GM19463 (cell line): ENCODE results near the gene KRTAP10-4.
"Not testable (repeated sequence)": the region's sequence is repeated elsewhere in the genome, so short reads cannot be mapped to it uniquely, and the experiment has no call there.

Experiments
- ATAC-seq: cut with Tn5 transposase; IDR thresholded peaks from one replicate; pipeline ENCODE4 v1.9.1; 2021; ENCODE audit warnings: mild to moderate bottlenecking, moderate library complexity; ENCODE audit not compliant: unreplicated experiment

Gene KRTAP10-4

GRCh38 chr21:44578371-44579055 lies 5.0 kb downstream of the KRTAP10-4 start:
- no peak for ATAC-seq

- ATAC-seq = no peak
Measured at GRCh38 chr21:44579056-44579832, 5.7 kb downstream of the KRTAP10-4 start.

GRCh38 chr21:44579833-44580144 lies 6.3 kb downstream of the KRTAP10-4 start:
- no peak for ATAC-seq

GRCh38 chr21:44580231-44580821 lies 6.8 kb downstream of the KRTAP10-4 start, which contains the start of gene KRTAP10-5:
TSS of gene KRTAP10-5 (minus strand) at chr21:44580604. CDS start at chr21:44580578, 26 bp downstream.
- not testable (repeated sequence) for ATAC-seq

GRCh38 chr21:44581158-44581557 lies 7.6 kb downstream of the KRTAP10-4 start:
- ATAC-seq = no peak

GRCh38 chr21:44582055-44582454 lies 8.5 kb downstream of the KRTAP10-4 start:
- ATAC-seq = no peak

- ATAC-seq = no peak
Measured at GRCh38 chr21:44583089-44583799, 9.7 kb downstream of the KRTAP10-4 start.

GRCh38 chr21:44583800-44584147 lies 10.2 kb downstream of the KRTAP10-4 start:
- no peak for ATAC-seq

GRCh38 chr21:44585892-44586291 lies 12.4 kb downstream of the KRTAP10-4 start:
- ATAC-seq = no peak

GRCh38 chr21:44589094-44589493 lies 15.6 kb downstream of the KRTAP10-4 start:
- no peak for ATAC-seq

- ATAC-seq = no peak
Measured at GRCh38 chr21:44589586-44590305, 16.2 kb downstream of the KRTAP10-4 start.

GRCh38 chr21:44590311-44590721 lies 16.8 kb downstream of the KRTAP10-4 start:
- ATAC-seq = no peak

GRCh38 chr21:44590897-44591800 lies 17.6 kb downstream of the KRTAP10-4 start:
- ATAC-seq = not testable (repeated sequence)

- ATAC-seq = not testable (repeated sequence)
Measured at GRCh38 chr21:44591801-44592130, 18.2 kb downstream of the KRTAP10-4 start.

GRCh38 chr21:44592446-44593311 lies 19.1 kb downstream of the KRTAP10-4 start, which contains the start of gene KRTAP10-6:
TSS of gene KRTAP10-6 (minus strand) at chr21:44592505. CDS start at chr21:44592484, 21 bp downstream.
- no peak for ATAC-seq

- ATAC-seq = no peak
Measured at GRCh38 chr21:44593598-44594405, 20.3 kb downstream of the KRTAP10-4 start.

- ATAC-seq = no peak
Measured at GRCh38 chr21:44594406-44594916, 20.9 kb downstream of the KRTAP10-4 start.

GRCh38 chr21:44595524-44595923 lies 22.0 kb downstream of the KRTAP10-4 start:
- ATAC-seq = no peak
